HG03139 (cell line): ENCODE results near the gene CCN2.

Experiments used
- ATAC-seq: cut with Tn5 transposase; IDR thresholded peaks from one replicate; pipeline ENCODE4 v1.9.1; 2021; ENCODE audit not compliant: unreplicated experiment

Gene CCN2

DNA sequence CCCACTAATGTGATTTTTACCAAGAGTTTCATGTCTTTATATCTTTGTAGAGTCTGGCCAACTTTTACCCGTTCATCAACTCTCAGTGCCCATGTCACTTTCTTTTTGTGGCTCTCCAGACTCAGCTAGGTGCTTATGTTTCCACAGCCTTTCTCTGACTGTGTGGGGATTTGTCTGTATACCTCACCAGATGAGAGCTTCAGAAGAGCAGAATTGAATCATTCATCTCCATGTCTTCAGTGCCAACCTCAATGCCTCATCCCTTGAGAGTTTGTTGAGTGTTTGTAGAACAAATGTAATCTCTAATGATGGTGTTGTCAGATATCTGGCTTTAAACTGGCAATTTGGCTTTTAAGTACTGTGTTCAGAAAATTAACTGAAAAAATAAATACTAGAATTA lies 16.8 kb upstream of the CCN2 start:
- ATAC-seq: no peak

DNA sequence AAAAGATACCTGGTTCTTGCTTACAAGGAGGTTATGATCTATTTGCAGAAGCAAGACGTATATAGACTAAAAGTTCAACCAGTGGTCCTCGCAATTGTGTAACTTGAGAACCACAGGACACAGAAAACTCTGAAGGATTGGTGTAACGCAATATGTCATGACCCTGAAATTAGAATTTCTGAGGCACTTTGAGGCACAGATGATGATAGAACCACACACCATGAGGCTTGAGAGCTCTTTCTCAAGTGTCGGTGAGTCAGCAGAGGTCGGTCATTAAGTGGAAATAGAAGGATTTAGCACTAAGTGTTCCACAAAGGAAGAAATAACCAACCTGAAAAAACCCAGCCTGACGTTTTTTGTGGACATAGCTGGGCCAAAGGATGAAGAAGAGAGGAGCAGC lies 15.3 kb upstream of the CCN2 start:
- ATAC-seq: no peak

DNA sequence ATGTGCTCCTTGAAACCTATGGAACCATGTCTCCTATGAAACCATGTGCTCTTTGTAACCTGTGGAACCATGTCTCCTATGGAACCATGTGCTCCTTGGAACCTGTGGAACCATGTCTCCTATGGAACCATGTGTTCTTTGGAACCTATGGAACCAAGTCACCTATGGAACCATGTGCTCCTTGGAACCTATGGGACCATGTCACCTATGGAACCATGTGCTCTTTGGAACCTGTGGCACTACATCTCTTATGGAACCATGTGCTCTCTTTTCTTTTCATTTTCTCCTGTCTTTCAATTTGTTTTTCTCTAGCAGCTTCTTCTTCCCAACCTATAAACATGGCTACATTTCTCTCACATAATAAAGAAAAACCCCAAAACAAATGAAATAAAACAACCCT lies 11.9 kb upstream of the CCN2 start:
- ATAC-seq: no peak

DNA sequence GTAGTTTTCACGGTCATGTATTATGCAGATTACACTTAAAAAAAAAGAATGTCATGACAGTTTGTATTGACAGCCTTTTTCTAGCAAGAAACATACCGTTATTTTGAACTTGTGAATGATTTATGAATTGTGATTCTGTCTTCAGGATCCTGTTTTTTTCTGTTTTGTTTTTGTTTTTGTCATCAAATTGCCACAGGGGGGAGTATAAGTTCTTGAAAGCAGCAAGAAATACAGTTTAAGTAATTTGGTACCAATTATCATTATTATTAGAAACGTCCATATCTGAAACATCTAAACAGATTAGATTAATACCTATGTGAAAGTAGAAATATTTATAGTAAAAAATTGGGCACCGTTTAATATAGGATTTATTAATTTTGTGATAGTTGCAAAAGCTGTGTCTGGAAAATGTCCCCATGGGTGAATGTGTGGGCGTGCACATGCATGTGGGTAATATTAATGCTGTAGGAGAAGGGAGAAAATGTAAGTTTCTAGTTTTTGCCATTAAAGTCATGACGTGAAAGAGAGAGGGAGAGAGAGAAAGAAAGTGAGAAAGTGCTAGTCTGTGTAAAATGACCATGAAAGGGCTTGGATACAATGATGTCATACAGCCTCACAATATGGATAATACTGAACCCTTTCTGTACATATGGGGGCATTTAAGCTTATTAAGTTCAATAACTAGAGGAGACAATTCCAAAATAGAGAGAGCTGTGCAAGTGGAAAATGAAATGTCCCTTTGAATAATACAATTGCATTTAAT lies 9.4 kb upstream of the CCN2 start:
- no peak for ATAC-seq

DNA sequence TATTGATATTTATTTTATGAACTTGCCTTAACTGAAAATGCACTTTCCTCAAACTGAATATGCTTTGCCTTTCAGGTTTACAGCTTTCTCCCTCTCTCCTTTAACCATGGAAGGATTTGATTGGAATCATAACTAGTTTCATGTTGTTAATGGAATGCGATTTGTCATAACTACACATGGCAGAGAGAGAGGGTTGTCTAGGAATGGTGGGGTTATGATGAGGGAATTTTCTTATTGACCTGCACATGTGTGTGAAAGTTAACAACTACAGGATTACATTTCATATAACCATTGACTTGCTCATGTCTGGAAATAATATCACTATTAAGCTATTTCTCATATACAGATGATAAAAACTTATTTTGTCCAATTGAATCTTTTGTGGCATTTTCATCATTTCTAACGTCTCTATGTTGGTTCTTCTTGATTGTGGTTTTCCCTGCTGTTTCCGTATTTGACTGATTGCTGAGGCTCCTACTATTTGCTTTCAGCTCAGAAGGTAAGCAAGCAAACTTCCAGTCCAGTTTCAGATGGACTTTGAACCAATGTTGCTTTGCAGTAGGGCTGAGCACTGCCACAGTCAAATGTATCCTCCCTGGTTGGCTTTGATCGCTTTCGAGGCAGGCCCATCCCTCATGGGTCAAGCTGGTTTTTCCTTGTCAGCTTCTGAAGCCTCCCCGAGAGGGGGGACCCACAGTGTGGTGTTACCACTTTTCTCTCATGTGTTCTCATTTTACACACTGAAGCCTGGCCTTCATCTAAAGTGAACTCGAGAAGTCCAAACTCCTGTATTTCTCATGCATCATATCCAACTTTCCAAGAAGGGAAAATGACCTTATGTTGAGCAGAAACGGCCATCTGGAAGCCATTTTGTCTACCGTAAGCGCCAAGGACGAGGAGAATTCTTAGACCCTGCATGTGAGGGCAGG lies 7.6 kb upstream of the CCN2 start:
- no peak for ATAC-seq

DNA sequence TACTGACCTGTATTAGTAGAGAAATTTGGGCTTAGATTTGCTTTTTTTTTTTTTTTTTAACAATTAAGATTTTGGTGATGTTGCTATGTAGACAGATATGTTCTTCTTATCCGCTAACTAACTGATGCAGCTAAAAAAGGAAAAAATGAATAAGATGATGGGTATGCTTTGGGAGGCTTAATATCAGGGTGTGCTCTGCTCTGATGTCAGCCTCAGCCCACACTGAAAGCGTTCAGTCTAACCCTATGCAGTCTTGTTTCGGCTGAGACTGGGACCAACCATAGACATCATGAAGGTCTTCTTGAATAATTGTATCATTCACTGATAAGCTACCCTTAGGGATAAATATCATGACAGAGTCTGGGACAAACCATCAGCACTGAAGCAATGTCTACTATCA lies 6.9 kb upstream of the CCN2 start:
- ATAC-seq: no peak

DNA sequence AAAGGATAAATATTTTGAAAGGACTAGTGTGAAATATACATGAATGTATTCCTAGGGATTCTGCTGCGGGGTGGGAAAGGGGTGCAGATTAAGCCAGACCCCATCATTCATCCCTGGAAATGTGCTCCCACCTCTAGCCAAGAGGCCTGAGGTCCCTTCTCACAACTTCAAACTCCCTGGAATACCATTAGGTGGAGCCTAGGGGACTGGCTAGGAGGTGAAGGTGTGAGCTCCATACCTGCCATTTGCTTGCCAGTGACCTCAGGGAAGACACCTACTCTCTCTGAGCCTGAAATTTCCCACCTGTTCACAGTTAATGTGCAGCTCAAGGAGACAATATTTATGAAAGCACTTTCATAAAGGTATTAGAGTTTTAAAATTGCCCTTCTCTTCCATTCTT lies 4.7 kb upstream of the CCN2 start:
- ATAC-seq: no peak

DNA sequence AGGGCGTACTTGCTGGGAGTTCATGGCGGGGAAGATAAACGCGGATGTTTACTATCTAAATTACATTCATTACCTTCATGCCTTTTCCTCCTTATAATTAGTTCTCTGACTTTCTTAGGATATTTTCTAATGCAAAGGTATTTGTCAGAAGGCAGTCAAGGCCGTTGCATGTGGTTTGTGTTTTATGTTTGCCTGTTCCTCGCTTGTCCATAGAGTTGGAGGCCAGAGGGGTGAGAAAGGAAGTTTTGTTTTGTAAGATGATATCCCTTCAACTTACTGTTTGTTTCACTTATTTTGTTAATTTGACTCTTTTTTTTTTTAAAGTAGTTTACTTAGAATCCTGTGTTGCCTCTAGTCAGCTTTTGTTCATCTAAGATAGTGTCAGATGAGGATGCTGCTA lies 4.0 kb upstream of the CCN2 start:
- ATAC-seq: no peak

DNA sequence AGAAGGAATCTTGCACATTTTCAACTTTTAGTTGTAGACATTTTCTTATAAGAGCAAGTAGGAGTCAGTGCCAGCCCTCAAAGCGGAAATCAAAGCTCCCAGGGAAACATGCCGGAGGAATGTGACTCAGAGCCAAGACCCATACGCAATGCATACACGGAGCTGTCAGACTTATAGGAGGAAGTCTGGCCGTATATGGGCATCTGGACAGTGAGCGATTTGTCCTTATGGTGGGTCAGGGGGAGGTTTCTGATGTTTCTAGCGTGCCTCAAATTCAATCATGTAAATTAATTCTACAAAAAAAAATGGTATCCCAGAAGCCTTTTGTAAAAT lies 3.6 kb upstream of the CCN2 start:
- ATAC-seq: no peak

DNA sequence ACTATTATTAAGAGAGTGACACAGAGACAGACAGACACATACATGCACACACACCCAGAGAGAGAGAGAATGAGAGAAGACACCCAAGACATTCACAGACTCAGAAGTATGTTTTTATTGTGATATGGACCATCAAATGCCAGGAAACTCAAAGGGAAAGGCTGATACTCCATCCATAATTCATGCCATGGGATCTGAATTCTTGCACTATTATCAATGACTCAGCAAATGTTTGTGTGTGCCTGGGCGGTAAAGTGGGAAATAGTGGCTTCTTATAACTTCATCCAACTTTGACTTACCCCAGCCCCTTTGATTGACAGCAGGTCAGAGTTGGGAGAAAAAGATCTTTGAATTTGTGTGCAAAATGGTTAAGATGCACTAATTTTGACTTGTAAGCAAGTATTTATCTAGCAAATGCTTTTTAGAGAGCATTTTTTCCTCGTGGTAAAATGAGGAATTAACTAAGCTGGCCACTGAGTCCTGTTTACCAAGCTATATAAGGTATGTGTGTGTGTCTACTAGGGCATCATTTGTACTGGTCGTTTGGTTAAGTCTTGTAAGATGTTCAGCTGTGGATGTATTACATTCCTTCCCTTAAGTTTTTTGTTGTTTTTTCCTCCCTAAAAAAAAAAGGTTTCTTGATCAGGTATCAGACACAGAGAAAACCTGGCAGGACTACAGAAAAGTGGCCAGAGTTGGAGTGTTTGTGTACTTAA lies 3.0 kb upstream of the CCN2 start:
- ATAC-seq: no peak

DNA sequence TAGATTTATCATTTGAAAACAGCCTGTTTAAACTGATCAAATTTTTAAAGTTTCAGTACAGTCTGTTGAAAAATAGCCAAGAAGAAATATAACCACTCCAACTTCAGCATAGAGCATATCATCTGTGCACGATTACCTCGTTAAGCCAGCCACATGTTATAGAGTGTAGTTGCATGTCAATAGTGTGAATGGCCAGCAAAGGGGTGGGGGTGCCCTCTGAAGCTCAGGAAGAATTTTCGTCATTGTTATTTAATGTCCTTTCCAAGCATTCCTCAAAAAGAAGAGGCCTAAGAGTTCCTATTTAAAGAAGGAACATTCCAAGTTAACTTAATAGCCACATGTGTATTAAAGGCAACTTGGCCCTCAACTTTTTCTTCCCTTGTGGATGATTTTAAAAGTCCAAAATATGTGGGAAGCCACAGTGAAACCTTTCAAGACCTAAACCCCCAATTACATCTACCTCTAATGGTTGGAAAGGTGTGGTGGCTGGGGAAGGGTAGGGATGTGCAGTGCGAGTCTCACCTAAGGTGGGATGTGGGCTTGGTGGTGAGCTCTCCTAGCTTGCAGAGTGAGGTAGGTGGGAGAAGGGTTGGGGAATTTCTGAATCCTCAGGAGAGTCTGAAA lies 1.8 kb upstream of the CCN2 start:
- ATAC-seq: no peak

DNA sequence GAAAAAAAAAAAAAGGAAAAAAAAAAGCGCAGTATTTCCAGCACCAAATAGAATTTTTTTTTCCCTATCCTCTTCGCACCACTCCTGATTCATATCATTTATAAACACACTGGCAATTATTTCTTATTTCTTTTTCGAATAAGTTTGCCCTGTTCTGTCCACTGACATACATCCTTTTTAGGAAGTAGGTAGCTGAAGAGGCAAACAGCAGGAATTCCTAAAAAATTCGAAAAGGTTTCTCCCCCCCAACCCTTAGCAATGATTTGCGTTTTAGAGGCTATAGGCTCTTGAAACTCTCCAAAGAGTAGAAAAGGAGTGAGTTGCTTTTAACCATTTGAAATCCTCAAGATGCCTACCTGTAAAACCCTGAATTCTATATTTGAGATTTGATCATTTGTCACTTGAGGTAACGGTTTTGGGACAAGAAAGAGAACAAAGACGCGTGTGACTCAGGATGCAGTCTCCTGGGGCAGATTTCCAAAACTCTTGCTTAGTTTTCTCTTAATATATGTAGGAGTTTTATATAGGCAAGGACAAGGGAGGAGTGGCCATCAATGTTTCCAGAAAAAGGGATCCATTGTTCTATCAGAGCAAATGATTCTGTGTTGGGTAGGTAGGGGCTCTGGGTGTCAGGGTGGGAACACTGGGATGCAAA lies 531 bp upstream of the CCN2 start:
- ATAC-seq: no peak

DNA sequence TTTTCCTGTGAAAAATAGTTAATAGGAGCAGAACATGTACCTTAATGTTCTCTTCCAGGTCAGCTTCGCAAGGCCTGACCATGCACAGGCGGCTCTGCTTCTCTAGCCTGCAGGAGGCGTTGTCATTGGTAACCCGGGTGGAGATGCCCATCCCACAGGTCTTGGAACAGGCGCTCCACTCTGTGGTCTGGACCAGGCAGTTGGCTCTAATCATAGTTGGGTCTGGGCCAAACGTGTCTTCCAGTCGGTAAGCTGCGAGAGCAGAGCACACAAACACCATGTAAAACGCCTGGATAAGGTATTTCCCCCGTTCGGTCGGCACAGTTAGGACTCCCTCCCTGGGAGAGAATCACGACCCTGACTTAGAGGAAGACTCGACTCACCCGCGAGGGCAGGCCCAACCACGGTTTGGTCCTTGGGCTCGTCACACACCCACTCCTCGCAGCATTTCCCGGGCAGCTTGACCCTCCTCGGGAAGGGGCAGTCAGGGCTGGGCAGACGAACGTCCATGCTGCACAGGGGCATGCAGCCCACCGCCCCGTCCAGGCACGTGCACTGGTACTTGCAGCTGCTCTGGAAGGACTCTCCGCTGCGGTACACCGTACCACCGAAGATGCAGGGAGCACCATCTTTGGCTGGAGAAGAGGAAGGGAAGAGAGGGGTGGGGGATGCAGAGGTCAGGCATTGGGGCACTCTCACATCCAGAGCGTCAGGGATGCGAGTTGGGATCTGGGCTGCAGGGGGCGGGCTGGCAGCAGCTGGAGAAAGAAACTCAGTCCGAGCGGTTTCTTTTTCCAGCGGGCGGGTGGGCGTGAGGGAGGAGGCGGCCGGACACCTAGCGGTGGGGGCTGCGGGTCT lies 1.0 kb downstream of the CCN2 start:
- no peak for ATAC-seq

DNA sequence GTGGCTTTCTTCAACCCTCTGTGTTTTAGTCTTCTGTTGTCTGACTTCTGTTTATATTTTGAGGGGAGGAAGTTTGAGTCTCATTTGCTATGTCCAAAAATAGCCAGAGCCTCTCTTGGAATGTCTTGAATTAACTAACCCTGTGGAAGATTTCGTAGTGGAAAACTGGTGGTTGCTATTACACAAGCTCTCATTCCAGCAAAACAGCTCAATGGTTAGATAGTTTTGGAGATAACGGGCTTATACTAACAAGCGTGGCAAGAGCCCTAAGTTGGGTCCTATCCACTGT lies 1.6 kb downstream of the CCN2 start:
- ATAC-seq: no peak

DNA sequence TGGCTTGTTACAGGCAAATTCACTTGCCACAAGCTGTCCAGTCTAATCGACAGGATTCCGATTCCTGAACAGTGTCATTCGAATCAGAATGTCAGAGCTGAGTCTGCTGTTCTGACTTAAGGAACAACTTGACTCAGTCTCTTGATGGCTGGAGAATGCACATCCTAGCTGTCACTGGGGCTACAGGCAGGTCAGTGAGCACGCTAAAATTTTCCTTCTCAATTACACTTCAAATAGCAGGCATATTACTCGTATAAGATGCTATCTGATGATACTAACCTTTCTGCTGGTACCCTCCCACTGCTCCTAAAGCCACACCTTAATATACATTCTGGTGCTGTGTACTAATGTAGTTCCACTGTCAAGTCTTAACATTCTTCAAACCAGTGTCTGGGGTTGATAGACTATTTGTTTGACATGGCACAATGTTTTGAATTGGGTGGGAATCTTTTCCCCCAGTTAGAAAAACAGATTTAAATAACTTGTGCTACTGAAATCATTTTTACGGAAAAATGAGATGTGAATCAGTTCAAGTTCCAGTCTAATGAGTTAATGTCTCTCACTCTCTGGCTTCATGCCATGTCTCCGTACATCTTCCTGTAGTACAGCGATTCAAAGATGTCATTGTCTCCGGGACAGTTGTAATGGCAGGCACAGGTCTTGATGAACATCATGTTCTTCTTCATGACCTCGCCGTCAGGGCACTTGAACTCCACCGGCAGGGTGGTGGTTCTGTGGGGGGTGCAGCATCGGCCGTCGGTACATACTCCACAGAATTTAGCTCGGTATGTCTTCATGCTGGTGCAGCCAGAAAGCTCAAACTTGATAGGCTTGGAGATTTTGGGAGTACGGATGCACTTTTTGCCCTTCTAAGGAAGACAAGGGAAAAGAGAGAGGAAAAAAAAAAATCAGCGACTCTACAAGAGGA lies 2.2 kb downstream of the CCN2 start:
- ATAC-seq: no peak

DNA sequence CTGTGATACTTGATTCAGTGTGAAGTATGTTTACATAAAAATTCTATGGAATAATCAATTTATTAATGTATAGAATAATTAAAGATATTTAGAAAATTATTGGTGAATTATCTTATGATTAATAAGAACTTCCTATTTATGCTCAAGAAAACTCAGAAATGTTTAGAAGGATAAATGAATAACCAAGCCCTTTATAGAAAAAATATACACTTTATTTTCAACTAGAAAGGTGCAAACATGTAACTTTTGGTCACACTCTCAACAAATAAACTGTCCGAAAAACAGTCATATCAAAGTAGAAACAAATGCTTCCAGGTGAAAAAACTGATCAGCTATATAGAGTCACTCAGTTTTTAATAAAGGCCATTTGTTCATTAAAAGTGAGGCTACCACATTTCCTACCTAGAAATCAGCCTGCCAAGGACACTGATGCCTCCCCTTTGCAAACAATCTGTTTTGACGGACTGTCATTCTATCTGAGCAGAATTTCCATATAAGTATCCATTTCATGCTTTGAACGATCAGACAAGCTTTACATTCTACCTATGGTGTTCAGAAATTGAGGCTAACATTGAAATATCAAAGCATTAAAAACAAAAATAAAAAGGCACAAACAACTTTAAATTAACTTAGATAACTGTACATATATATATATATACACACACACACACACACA lies 3.0 kb downstream of the CCN2 start:
- ATAC-seq: no peak

DNA sequence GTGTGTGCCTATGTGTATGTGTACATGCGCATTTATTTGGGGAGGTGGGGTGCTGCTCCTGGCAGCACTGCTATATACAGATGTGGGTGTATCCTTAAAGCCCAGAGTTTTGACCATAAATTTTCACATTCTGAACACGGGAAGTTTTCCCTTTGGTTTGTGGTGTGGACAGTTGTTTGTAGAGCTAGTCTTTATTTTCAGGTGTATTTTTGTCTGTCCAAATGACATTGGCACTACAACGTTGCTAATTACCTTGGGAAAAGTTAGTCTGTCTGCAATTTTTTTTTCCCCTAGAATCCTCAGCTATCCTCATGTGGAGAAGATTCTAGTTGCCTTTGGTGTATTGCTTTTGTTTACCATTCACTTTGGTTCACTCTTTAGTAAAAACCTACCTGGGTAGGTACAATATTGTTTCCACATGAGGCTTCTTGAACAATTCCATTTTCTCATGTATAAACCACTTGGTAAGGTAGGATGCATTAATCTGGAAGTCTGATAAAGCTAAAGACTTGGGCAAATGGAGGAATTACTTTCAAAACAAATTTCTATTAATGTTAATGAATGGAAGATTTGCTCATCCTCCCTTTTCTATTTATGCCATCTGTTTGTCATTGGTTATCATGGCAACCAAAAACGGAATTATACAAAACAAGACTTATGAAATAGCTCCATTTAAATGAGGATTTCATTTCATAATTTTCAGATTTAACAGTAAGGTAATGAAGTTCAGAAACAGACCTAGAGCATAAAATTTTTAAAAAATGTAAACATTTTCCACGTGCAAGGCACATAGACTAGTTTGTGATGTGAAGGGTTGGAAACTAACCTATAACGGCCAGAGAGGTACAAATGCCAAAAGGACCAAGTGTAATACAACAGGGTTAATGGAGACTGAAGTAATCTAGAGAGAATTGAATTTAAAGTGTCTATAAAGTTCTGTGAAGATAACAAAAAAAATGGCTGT lies 3.9 kb downstream of the CCN2 start:
- ATAC-seq: no peak
